ENCODE results near the gene LINGO3.
A peak's percentile ranks its signal among the peaks of the same experiment; 100 is the strongest.
"Not testable (repeated sequence)": the region's sequence is repeated elsewhere in the genome, so short reads cannot be mapped to it uniquely, and the experiment has no call there.

Gene LINGO3

GRCh38 chr19:2282062-2282861, 25.7 kb downstream of the LINGO3 start, which contains the start of gene PEAK3:
TSS of gene PEAK3 (minus strand) at chr19:2282175. CDS start at chr19:2280931, 1,244 bp downstream.
- TF ChIP-seq CTCF (IDR thresholded peaks at IDR 0.05; ENCODE audit: extremely low read depth, insufficient read depth, missing control alignments): no peak
- in situ Hi-C loops (cut with MboI; ENCODE audit: low pct_unique_long_range_greater_than_20kb, low sequenced_read_pairs, unreplicated experiment): no loop called here
- DNase-seq (ENCODE audit: low spot score): peak; percentile 70

- DNase-seq (ENCODE audit: low spot score); in situ Hi-C loops (cut with MboI; ENCODE audit: low pct_unique_long_range_greater_than_20kb, low sequenced_read_pairs, unreplicated experiment): not testable (repeated sequence)
Observed at GRCh38 chr19:2281265-2282061, 26.5 kb downstream of the LINGO3 start.

GRCh38 chr19:2280633-2281264, 27.2 kb downstream of the LINGO3 start:
- in situ Hi-C loops (cut with MboI; ENCODE audit: low pct_unique_long_range_greater_than_20kb, low sequenced_read_pairs, unreplicated experiment): no loop called here

GRCh38 chr19:2278459-2279158, 29.3 kb downstream of the LINGO3 start:
- DNase-seq (ENCODE audit: low spot score): no peak
- in situ Hi-C loops (cut with MboI; ENCODE audit: low pct_unique_long_range_greater_than_20kb, low sequenced_read_pairs, unreplicated experiment): no loop called here
- no peak for TF ChIP-seq CTCF (IDR thresholded peaks at IDR 0.05; ENCODE audit: extremely low read depth, insufficient read depth, missing control alignments)

More at GRCh38 chr19:2280633-2281264, 27.2 kb downstream of the LINGO3 start:
- DNase-seq (ENCODE audit: low spot score): no peak
- TF ChIP-seq CTCF (IDR thresholded peaks at IDR 0.05; ENCODE audit: extremely low read depth, insufficient read depth, missing control alignments): no peak

- DNase-seq (ENCODE audit: low spot score): no peak
- in situ Hi-C loops (cut with MboI; ENCODE audit: low pct_unique_long_range_greater_than_20kb, low sequenced_read_pairs, unreplicated experiment): no loop called here
- no peak for TF ChIP-seq CTCF (IDR thresholded peaks at IDR 0.05; ENCODE audit: extremely low read depth, insufficient read depth, missing control alignments)
Observed at GRCh38 chr19:2277138-2277537, 30.8 kb downstream of the LINGO3 start.

GRCh38 chr19:2276429-2276986, 31.4 kb downstream of the LINGO3 start:
- in situ Hi-C loops (cut with MboI; ENCODE audit: low pct_unique_long_range_greater_than_20kb, low sequenced_read_pairs, unreplicated experiment): no loop called here
- no peak for TF ChIP-seq CTCF (IDR thresholded peaks at IDR 0.05; ENCODE audit: extremely low read depth, insufficient read depth, missing control alignments)
- no peak for DNase-seq (ENCODE audit: low spot score)
